HAP-1 (cell line): ENCODE measurements around the gene PWWP3B.
A peak's percentile ranks its signal among the peaks of the same experiment; 100 is the strongest.
"Not testable (repeated sequence)": the region's sequence is repeated elsewhere in the genome, so short reads cannot be mapped to it uniquely, and the experiment has no call there.

Source experiments
- DNase-seq, 2 experiments: peaks; one replicate each; pipeline ENCODE4 v3.0.0-alpha.2; 2016 to 2020; ENCODE audit warnings: low spot score in 2 of 2
- H3K27me3 ChIP-seq: fragments of 250-450 bp; sonication (Bioruptor Pico); 2 replicates; pipeline ENCODE4 v1.5.1; 2020; ENCODE audit warnings: low read depth, mild to moderate bottlenecking, moderate library complexity
- H3K36me3 ChIP-seq: fragments of 250-450 bp; sonication (Bioruptor Pico); replicated peaks from 2 replicates; pipeline ENCODE4 v1.5.1; 2020; ENCODE audit warnings: mild to moderate bottlenecking
- H3K4me1 ChIP-seq: fragments of 250-450 bp; sonication (Bioruptor Pico); 2 replicates; pipeline ENCODE4 v1.5.1; 2020; ENCODE audit warnings: mild to moderate bottlenecking
- H3K4me3 ChIP-seq: fragments of 250-450 bp; sonication (Bioruptor Pico); 2 replicates; pipeline ENCODE4 v1.5.1; 2020; ENCODE audit warnings: mild to moderate bottlenecking, moderate library complexity
- H3K9me3 ChIP-seq: fragments of 250-450 bp; sonication (Bioruptor Pico); 2 replicates; pipeline ENCODE4 v1.5.1; 2020; ENCODE audit warnings: mild to moderate bottlenecking, moderate library complexity
- in situ Hi-C: fragments of 300-500 bp; cut with MboI; formaldehyde crosslinking; loops from 3 replicates; pipeline ENCODE4 v1.14.3; 2020; ENCODE audit warnings: low sequenced_read_pairs, inconsistent platforms, mixed read lengths

The PWWP3B gene

DNA sequence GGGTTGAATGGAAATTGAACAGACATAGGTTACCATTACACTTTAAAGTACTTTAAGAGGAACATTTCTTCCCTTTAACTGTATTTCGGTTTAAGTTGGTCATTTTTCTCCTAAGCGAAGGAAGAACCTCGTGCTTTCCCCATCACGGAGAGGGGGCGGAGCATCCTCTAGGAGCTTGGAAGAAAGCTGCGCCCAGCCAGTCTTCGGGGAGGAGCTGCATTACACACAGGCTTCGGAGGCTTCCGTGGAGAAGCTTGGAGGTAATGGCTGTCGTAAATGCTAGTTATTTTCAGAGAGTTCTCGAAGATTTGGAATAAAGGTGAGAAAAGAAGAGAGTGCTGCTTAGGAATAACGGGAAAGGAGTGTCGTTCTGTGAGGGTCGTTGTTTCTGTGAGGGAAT is at the start of gene PWWP3B:
PWWP3B (plus strand) TSS at position 199 of the 400 bp plus-strand sequence. CDS start 37,128 bp downstream, outside the sequence.
- Histone ChIP-seq H3K4me3 (no peak within 1 kb of the TSS), H3K9me3 (no peaks in the 10 kb centered on the region), H3K27me3 (no peaks in the 10 kb centered on the region), H3K36me3 (no peaks in the 10 kb centered on the region), H3K4me1 (no peaks in the 10 kb centered on the region)
- peak in 1 of 2 experiments; percentile 26 for DNase-seq
- in situ Hi-C loops, result no loop called here

DNA sequence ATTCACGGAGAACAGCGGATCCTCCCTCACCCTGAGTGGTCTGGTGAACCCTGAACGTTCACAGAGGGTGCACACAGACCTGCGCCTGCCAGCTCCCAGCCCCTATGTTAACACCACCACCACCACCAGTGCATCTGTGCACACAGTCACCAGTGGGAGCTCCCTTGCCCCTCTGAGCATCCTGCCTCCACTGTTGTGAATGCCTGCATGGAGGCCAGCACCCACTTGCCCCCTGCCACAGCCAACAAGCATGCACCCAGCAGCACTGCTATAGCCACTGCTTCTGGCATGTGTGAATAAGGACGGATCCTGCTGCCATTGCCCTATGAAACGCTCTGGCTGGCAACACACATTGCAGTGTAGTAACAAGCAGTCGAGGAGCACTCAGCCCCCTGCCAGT is 29.1 kb upstream of the PWWP3B start:
- Histone ChIP-seq H3K36me3 (no peaks in the 10 kb centered on the region), H3K4me1 (no peaks in the 10 kb centered on the region), H3K4me3 (no peak overlapping the region), H3K9me3 (no peaks in the 10 kb centered on the region), H3K27me3 (no peaks in the 10 kb centered on the region)
- in situ Hi-C loops, result no loop called here
- DNase-seq, result no peak

- Histone ChIP-seq H3K36me3 (no peaks in the 10 kb centered on the region), H3K27me3 (no peaks in the 10 kb centered on the region), H3K9me3 (no peaks in the 10 kb centered on the region), H3K4me1 (no peaks in the 10 kb centered on the region), H3K4me3 (no peak overlapping the region)
- no peak for DNase-seq
- in situ Hi-C loops, result no loop called here
Observed at GRCh38 chrX:106144755-106145639, 23.1 kb upstream of the PWWP3B start.

- DNase-seq, result no peak
- no peak overlapping the region for H3K4me3 ChIP-seq
- in situ Hi-C loops, result no loop called here
- H3K9me3 ChIP-seq, result no peaks in the 10 kb centered on the region
- H3K27me3 ChIP-seq, result no peaks in the 10 kb centered on the region
- H3K4me1 ChIP-seq, result no peaks in the 10 kb centered on the region
- no peaks in the 10 kb centered on the region for H3K36me3 ChIP-seq
Observed at GRCh38 chrX:106150701-106151100, 17.4 kb upstream of the PWWP3B start.

- H3K4me3 ChIP-seq, result no peak overlapping the region
- no peaks in the 10 kb centered on the region for H3K4me1 ChIP-seq
- no peaks in the 10 kb centered on the region for H3K36me3 ChIP-seq
- in situ Hi-C loops, result no loop called here
- no peak for DNase-seq
- no peaks in the 10 kb centered on the region for H3K27me3 ChIP-seq
- no peaks in the 10 kb centered on the region for H3K9me3 ChIP-seq
Observed at GRCh38 chrX:106159861-106160282, 8.2 kb upstream of the PWWP3B start.

DNA sequence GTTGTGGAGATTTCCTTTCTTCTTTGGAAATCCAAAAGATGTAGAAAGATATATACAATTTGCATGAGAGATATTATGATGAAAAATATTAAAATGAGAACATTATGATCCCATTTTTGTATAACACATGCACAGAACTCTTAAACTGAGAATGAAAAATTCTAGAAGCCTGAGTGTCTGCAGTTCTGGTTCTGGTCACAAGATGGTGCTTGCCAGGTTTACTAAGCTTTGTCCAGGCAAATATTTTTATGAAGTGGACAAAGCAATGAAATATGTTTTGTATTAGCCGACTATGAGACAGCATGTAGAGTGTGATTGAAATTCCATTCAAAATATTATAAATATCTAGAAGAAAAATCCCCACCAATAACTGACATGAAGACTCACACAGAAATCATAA is 2.2 kb downstream of the PWWP3B start:
- no peak overlapping the region for H3K4me3 ChIP-seq
- in situ Hi-C loops, result no loop called here
- H3K9me3 ChIP-seq, result no peaks in the 10 kb centered on the region

DNA sequence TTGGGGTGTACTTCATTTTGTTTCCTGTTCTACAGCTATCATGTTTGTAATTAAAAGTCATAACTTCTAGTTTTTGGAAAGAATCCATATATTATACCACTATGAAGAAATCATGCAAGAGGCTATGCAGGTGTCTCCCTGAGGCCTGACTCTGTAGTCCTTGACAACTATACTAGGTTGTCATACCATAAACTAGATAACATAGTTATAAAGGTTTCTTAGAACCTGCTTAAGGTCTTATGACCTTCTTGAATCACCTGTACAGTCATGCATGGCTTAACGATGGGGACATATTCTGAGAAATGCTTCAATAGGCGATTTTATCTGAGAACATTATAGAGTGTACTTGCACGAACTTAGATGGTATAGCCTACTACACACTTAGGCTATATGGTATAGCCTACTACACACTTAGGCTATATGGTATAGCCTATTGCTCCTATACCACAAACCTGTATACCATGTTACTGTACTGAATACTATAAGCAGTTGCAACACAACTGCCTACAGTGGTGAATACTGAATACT is 3.3 kb downstream of the PWWP3B start:
- in situ Hi-C loops, result no loop called here
- Histone ChIP-seq H3K36me3 (no peaks in the 10 kb centered on the region), H3K9me3 (no peaks in the 10 kb centered on the region), H3K27me3 (no peaks in the 10 kb centered on the region), H3K4me1 (no peaks in the 10 kb centered on the region), H3K4me3 (no peak overlapping the region)
- DNase-seq, result no peak

More for the DNA sequence above, 2.2 kb downstream of the PWWP3B start:
- Histone ChIP-seq H3K4me1 (no peaks in the 10 kb centered on the region), H3K27me3 (no peaks in the 10 kb centered on the region), H3K36me3 (no peaks in the 10 kb centered on the region)
- no peak for DNase-seq

- H3K4me3 ChIP-seq, result no peak overlapping the region
- H3K9me3 ChIP-seq, result no peaks in the 10 kb centered on the region
- no peaks in the 10 kb centered on the region for H3K27me3 ChIP-seq
- no peaks in the 10 kb centered on the region for H3K4me1 ChIP-seq
- no peaks in the 10 kb centered on the region for H3K36me3 ChIP-seq
- DNase-seq, result peak in 1 of 2 experiments; percentile 9
- in situ Hi-C loops, result no loop called here
Observed at GRCh38 chrX:106177106-106177981, 9.2 kb downstream of the PWWP3B start.

GRCh38 chrX:106177982-106178321 is 9.8 kb downstream of the PWWP3B start:
- Histone ChIP-seq H3K4me3 (no peak overlapping the region), H3K4me1 (no peaks in the 10 kb centered on the region), H3K36me3 (no peaks in the 10 kb centered on the region), H3K27me3 (no peaks in the 10 kb centered on the region), H3K9me3 (no peaks in the 10 kb centered on the region)
- in situ Hi-C loops, result no loop called here
- no peak for DNase-seq

- in situ Hi-C loops, result no loop called here
- Histone ChIP-seq H3K4me1 (no peaks in the 10 kb centered on the region), H3K27me3 (no peaks in the 10 kb centered on the region), H3K4me3 (no peak overlapping the region), H3K9me3 (no peaks in the 10 kb centered on the region), H3K36me3 (no peaks in the 10 kb centered on the region)
- no peak for DNase-seq
Observed at GRCh38 chrX:106178826-106179225, 10.7 kb downstream of the PWWP3B start.

- H3K36me3 ChIP-seq, in situ Hi-C loops: not testable (repeated sequence)
Observed at GRCh38 chrX:106183685-106184084, 15.6 kb downstream of the PWWP3B start.

DNA sequence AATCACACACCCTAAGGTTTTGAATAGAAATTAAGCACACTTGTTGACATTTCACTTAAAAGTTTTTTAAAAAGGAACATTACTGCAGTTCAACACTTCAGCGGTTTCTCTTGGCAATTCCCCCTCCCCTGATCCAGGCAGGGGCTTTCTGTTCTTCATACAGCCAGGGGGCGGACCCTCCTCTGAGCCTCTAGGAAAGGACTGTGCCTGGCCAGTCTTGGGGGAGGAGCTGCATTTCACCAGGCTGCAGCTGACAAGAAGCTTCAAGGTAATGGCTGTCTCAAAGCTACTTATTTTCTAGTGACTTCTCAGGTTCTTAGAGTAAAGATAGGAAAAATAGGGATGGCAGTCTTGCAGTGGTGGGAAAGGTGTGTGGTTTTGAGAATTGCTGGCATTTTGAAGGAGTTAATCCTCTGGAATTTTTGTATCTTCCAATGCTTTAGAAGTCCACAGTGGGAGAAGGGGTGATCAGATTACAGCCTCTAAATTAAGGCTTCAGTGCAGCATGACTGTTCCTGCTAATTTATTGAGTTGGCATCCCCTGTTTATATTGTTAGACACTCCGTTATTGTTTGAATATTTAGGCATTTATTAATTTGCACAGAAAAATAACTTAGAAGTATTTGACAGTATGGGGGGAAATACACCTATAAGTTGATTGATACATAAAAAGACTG is 33.5 kb downstream of the PWWP3B start:
- Histone ChIP-seq H3K4me3 (no peak overlapping the region), H3K9me3 (no peaks in the 10 kb centered on the region), H3K27me3 (no peaks in the 10 kb centered on the region), H3K4me1 (no peaks in the 10 kb centered on the region), H3K36me3 (no peaks in the 10 kb centered on the region)
- no peak for DNase-seq
- in situ Hi-C loops, result no loop called here

More at GRCh38 chrX:106183685-106184084, 15.6 kb downstream of the PWWP3B start:
- H3K4me3 ChIP-seq, DNase-seq, H3K9me3 ChIP-seq, H3K27me3 ChIP-seq, H3K4me1 ChIP-seq: not testable (repeated sequence)

- Histone ChIP-seq H3K4me3 (no peak overlapping the region), H3K9me3 (no peaks in the 10 kb centered on the region), H3K4me1 (no peaks in the 10 kb centered on the region), H3K27me3 (no peaks in the 10 kb centered on the region), H3K36me3 (no peaks in the 10 kb centered on the region)
- in situ Hi-C loops, result no loop called here
- no peak for DNase-seq
Observed at GRCh38 chrX:106203315-106203714, 35.2 kb downstream of the PWWP3B start.
